Naive thymus-derived CD8-positive, alpha-beta T cell (primary cell): ENCODE measurements around the gene CIB1. TPM values are rescaled to one million over a fixed set of nuclear protein-coding genes. Genes with fewer than 3 reads are reported as not detected.
"Not testable (repeated sequence)": the region's sequence is repeated elsewhere in the genome, so short reads cannot be mapped to it uniquely, and the experiment has no call there.

Source experiments
- ATAC-seq, 2 donors: fragments of 150-1000 bp; cut with Tn5 transposase in 1 of 2; sonication (Bioruptor Pico), chemical (Tn5 transposase) in 1 of 2; 1 replicate in 1 of 2; 2 replicates in 1 of 2; pipeline ENCODE4 v1.10.0; 2021; ENCODE audit warnings: mild to moderate bottlenecking in 2 of 2, moderate library complexity in 2 of 2
- POLR2A ChIA-PET: fragments of 350-600 bp; sonication (Branson Sonifier 250); formaldehyde crosslinking; loops from one replicate; lab custom pipeline; 2021; ENCODE audit warnings: antibody characterized with exemption; lab: Charles Lee
- DNase-seq, 10 donors: peaks; one replicate each; pipeline versions ENCODE4 v3.0.0 to v3.0.0-alpha.2; 2020 to 2022
- H3K27ac Mint-ChIP-seq, 10 donors: one replicate each; pipeline ENCODE4 v1.8.0; 2020 to 2022; ENCODE audit warnings: mild to moderate bottlenecking in 10 of 10, mixed read lengths in 10 of 10, moderate library complexity in 4 of 10, inconsistent platforms in 1 of 10
- H3K27me3 Mint-ChIP-seq, 5 donors: one replicate each; pipeline ENCODE4 v1.8.0; 2021 to 2022; ENCODE audit warnings: mixed read lengths in 5 of 5
- H3K36me3 Mint-ChIP-seq, 3 donors: one replicate each; pipeline ENCODE4 v1.8.0; 2020 to 2022; ENCODE audit warnings: mixed read lengths in 3 of 3, mild to moderate bottlenecking in 2 of 3, inconsistent platforms in 1 of 3
- H3K4me1 Mint-ChIP-seq, 4 donors: one replicate each; pipeline ENCODE4 v1.8.0; 2021 to 2022; ENCODE audit warnings: mixed read lengths in 4 of 4
- H3K4me3 Mint-ChIP-seq, 10 donors: one replicate each; pipeline ENCODE4 v1.8.0; 2020 to 2022; ENCODE audit warnings: mild to moderate bottlenecking in 10 of 10, mixed read lengths in 10 of 10, moderate library complexity in 6 of 10, inconsistent platforms in 1 of 10
- H3K9me3 Mint-ChIP-seq, 9 donors: one replicate each; pipeline ENCODE4 v1.8.0; 2020 to 2022; ENCODE audit warnings: mixed read lengths in 9 of 9, mild to moderate bottlenecking in 3 of 9, inconsistent platforms in 1 of 9, moderate library complexity in 1 of 9
- polyA plus RNA-seq, 3 donors: library from polyadenylated mRNA; unstranded; fragments of 300-500 nt; fragmentation: Illumina TruSeq; gene quantifications; one replicate each; pipeline ENCODE4 v1.2.3, GENCODE V29; 2021
- total RNA-seq, 8 experiments: library from RNA in 2 of 8; stranded (reverse) in 2 of 8; gene quantifications; one replicate each; pipeline ENCODE4 v1.2.3 and lab custom pipeline; 2021 to 2026

Gene CIB1
- total RNA-seq, result 100 to 1,000 TPM; 110 TPM
- 100 to 1,000 TPM; 232 to 246 (median 232) TPM for polyA plus RNA-seq
- 108 to 311 (median 125) reads per million in 6 experiments for total RNA-seq (lab: John Stamatoyannopoulos, UW)

- Mint-ChIP-seq H3K4me3 (peak within 1 kb of the TSS; percentile 83 to 97 (median 92)), H3K4me1 (peaks cover 26 to 68% (median 55%) of the 10 kb centered on the region in 4 donors), H3K9me3 (no peaks in the 10 kb centered on the region), H3K36me3 (peaks cover 0 to 46% (median 14%) of the 10 kb centered on the region in 3 donors), H3K27ac (peak within 1 kb of the TSS; percentile 97 to 100 (median 99)), H3K27me3 (no peaks in the 10 kb centered on the region)
- POLR2A ChIA-PET, result interaction anchor here (0.5 to 4.7 kb wide), 27 partner anchors 8 to 793 kb away, joined by 3 to 84 read pairs (median 5); partner anchors contain the start of genes IDH2, IQGAP1, NGRN and SEMA4B
- DNase-seq (peak; percentile 40 to 98 (median 95)), ATAC-seq (peak; percentile 74 to 78)
Measured at GRCh38 chr15:90233387-90234095, at the start of gene CIB1. CIB1 (minus strand) TSS chr15:90233941; CDS start chr15:90233885, 56 bp downstream.

GRCh38 chr15:90281637-90282036 lies 47.9 kb upstream of the CIB1 start:
- H3K4me1 Mint-ChIP-seq, DNase-seq, ATAC-seq, H3K27me3 Mint-ChIP-seq, H3K27ac Mint-ChIP-seq, H3K4me3 Mint-ChIP-seq, H3K36me3 Mint-ChIP-seq, H3K9me3 Mint-ChIP-seq: not testable (repeated sequence)
- POLR2A ChIA-PET, result interaction anchor here (0.7 kb wide), 1 partner anchor 49 kb away, joined by 5 read pairs; no protein-coding TSS in a partner anchor

- H3K36me3 Mint-ChIP-seq, result peaks cover 0 to 10% (median 0%) of the 10 kb centered on the region in 3 donors
- H3K9me3 Mint-ChIP-seq, DNase-seq, H3K4me1 Mint-ChIP-seq, ATAC-seq, H3K27ac Mint-ChIP-seq, H3K27me3 Mint-ChIP-seq, H3K4me3 Mint-ChIP-seq, POLR2A ChIA-PET: not testable (repeated sequence)
Measured at GRCh38 chr15:90280743-90281142, 47.0 kb upstream of the CIB1 start.

- not testable (repeated sequence) for H3K9me3 Mint-ChIP-seq, H3K4me3 Mint-ChIP-seq, ATAC-seq, H3K27me3 Mint-ChIP-seq, DNase-seq
- POLR2A ChIA-PET, result interaction anchor here (0.6 kb wide), 1 partner anchor 305 kb away, joined by 9 read pairs; no protein-coding TSS in a partner anchor
- Mint-ChIP-seq H3K36me3 (peaks cover 0 to 25% (median 7%) of the 10 kb centered on the region in 3 donors), H3K4me1 (peaks cover 0 to 11% (median 5%) of the 10 kb centered on the region in 4 donors), H3K27ac (peak overlapping the region in 2 of 10 donors; percentile 22 to 83)
Measured at GRCh38 chr15:90278467-90278866, 44.7 kb upstream of the CIB1 start.

GRCh38 chr15:90271459-90272166 lies 37.9 kb upstream of the CIB1 start:
- peak overlapping the region in 4 of 10 donors; percentile 2 to 34 (median 12) for H3K4me3 Mint-ChIP-seq
- H3K9me3 Mint-ChIP-seq, result no peaks in the 10 kb centered on the region
- H3K27me3 Mint-ChIP-seq, result no peaks in the 10 kb centered on the region
- H3K27ac Mint-ChIP-seq, result peak overlapping the region; percentile 25 to 87 (median 78)
- ATAC-seq (no peak), DNase-seq (no peak)
- H3K36me3 Mint-ChIP-seq, result peaks cover 0 to 82% (median 21%) of the 10 kb centered on the region in 3 donors
- POLR2A ChIA-PET, result interaction anchor here (1.6 kb wide), 1 partner anchor 39 kb away, joined by 6 read pairs; the partner anchor contains the start of gene CIB1
- peaks cover 33 to 71% (median 54%) of the 10 kb centered on the region in 4 donors for H3K4me1 Mint-ChIP-seq

GRCh38 chr15:90270502-90271150 lies 36.9 kb upstream of the CIB1 start:
- Mint-ChIP-seq H3K4me3 (peak overlapping the region in 8 of 10 donors; percentile 12 to 96 (median 58)), H3K27me3 (no peaks in the 10 kb centered on the region), H3K4me1 (peaks cover 38 to 75% (median 60%) of the 10 kb centered on the region in 4 donors), H3K27ac (peak overlapping the region in 9 of 10 donors; percentile 16 to 85 (median 81)), H3K9me3 (no peaks in the 10 kb centered on the region), H3K36me3 (peaks cover 0 to 79% (median 21%) of the 10 kb centered on the region in 3 donors)
- DNase-seq (no peak), ATAC-seq (no peak)
- POLR2A ChIA-PET, result interaction anchor here (1.6 kb wide), 1 partner anchor 38 kb away, joined by 6 read pairs; the partner anchor contains the start of gene CIB1

GRCh38 chr15:90268415-90268814 lies 34.7 kb upstream of the CIB1 start:
- Mint-ChIP-seq H3K4me3 (peak overlapping the region; percentile 60 to 98 (median 96)), H3K27me3 (no peaks in the 10 kb centered on the region), H3K4me1 (peaks cover 38 to 79% (median 75%) of the 10 kb centered on the region in 4 donors), H3K36me3 (peaks cover 0 to 65% (median 14%) of the 10 kb centered on the region in 3 donors), H3K9me3 (no peaks in the 10 kb centered on the region), H3K27ac (peak overlapping the region in 9 of 10 donors; percentile 17 to 96 (median 78))
- ATAC-seq (no peak), DNase-seq (no peak)
- POLR2A ChIA-PET, result interaction anchor here (0.9 to 2.7 kb wide), 4 partner anchors 19 to 120 kb away, joined by 3 to 12 read pairs (median 5); partner anchors contain the start of genes CIB1, GDPGP1, IQGAP1 and TTLL13

GRCh38 chr15:90266485-90266884 lies 32.7 kb upstream of the CIB1 start:
- H3K4me3 Mint-ChIP-seq, result peak overlapping the region; percentile 95 to 98 (median 97)
- no peaks in the 10 kb centered on the region for H3K27me3 Mint-ChIP-seq
- H3K4me1 Mint-ChIP-seq, result peaks cover 32 to 66% (median 65%) of the 10 kb centered on the region in 4 donors
- peak in 1 of 10 donors; percentile 9 for DNase-seq
- peak overlapping the region; percentile 96 to 99 (median 99) for H3K27ac Mint-ChIP-seq
- H3K36me3 Mint-ChIP-seq, result peaks cover 0 to 45% (median 12%) of the 10 kb centered on the region in 3 donors
- no peak for ATAC-seq
- POLR2A ChIA-PET, result interaction anchor here (0.7 to 2.7 kb wide), 7 partner anchors 17 to 216 kb away, joined by 3 to 36 read pairs (median 12); partner anchors contain the start of genes CIB1, GDPGP1, SEMA4B and TTLL13
- no peaks in the 10 kb centered on the region for H3K9me3 Mint-ChIP-seq

- no peaks in the 10 kb centered on the region for H3K27me3 Mint-ChIP-seq
- POLR2A ChIA-PET, result interaction anchor here (0.5 to 2.5 kb wide), 11 partner anchors 17 to 634 kb away, joined by 3 to 36 read pairs (median 4); partner anchors contain the start of genes CIB1, GDPGP1, SEMA4B and TTLL13
- peaks cover 28 to 61% (median 61%) of the 10 kb centered on the region in 4 donors for H3K4me1 Mint-ChIP-seq
- peak overlapping the region; percentile 96 to 99 (median 99) for H3K27ac Mint-ChIP-seq
- peak overlapping the region; percentile 95 to 98 (median 97) for H3K4me3 Mint-ChIP-seq
- peak; percentile 15 to 40 for ATAC-seq
- H3K9me3 Mint-ChIP-seq, result no peaks in the 10 kb centered on the region
- peaks cover 0 to 41% (median 10%) of the 10 kb centered on the region in 3 donors for H3K36me3 Mint-ChIP-seq
- peak in 5 of 10 donors; percentile 7 to 69 (median 36) for DNase-seq
Measured at GRCh38 chr15:90266061-90266431, 32.3 kb upstream of the CIB1 start.

GRCh38 chr15:90265271-90266060 lies 31.7 kb upstream of the CIB1 start, which contains the start of gene NGRN:
NGRN (plus strand) TSS chr15:90265672; CDS start chr15:90265713, 41 bp downstream.
- H3K4me3 Mint-ChIP-seq, result peak within 1 kb of the TSS; percentile 95 to 98 (median 97)
- peak within 1 kb of the TSS; percentile 96 to 99 (median 99) for H3K27ac Mint-ChIP-seq
- H3K36me3 Mint-ChIP-seq, result peaks cover 0 to 35% (median 9%) of the 10 kb centered on the region in 3 donors
- ATAC-seq, result peak; percentile 87 to 89
- peaks cover 25 to 56% (median 55%) of the 10 kb centered on the region in 4 donors for H3K4me1 Mint-ChIP-seq
- POLR2A ChIA-PET, result interaction anchor here (0.5 to 2.5 kb wide), 11 partner anchors 16 to 634 kb away, joined by 3 to 36 read pairs (median 4); partner anchors contain the start of genes CIB1, GDPGP1, SEMA4B and TTLL13
- DNase-seq, result peak; percentile 78 to 97 (median 92)
- no peaks in the 10 kb centered on the region for H3K9me3 Mint-ChIP-seq
- H3K27me3 Mint-ChIP-seq, result no peaks in the 10 kb centered on the region
